Activated CD4-positive, CD25-positive, alpha-beta regulatory T cell (primary cell): ENCODE measurements around the gene ARHGEF10L.

Source experiments
- DNase-seq, 4 experiments: peaks; one replicate each; lab custom pipeline; 2025; lab: John Stamatoyannopoulos, UW

ARHGEF10L gene

DNA sequence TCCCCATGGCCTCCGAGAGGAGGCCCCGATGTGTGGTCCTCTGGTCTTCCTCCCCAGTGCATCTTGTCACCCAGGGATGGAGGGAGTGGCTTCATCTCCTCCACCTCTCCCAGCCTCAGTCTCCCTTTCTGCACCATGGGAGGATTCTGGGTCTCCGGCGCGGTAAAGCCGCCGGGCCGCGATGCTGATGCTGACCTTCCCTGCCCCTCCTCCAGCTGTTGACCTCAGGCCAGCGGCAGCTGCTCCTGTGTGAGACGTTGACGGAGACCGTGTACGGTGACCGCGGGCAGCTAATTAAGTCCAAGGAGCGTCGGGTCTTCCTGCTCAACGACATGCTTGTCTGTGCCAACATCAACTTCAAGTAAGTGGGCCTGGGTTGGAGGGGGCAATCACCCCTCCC is 92.6 kb downstream of the ARHGEF10L start:
- DNase-seq, result no peak

GRCh38 chr1:17632541-17633184 is 93.2 kb downstream of the ARHGEF10L start:
- DNase-seq, result no peak

DNA sequence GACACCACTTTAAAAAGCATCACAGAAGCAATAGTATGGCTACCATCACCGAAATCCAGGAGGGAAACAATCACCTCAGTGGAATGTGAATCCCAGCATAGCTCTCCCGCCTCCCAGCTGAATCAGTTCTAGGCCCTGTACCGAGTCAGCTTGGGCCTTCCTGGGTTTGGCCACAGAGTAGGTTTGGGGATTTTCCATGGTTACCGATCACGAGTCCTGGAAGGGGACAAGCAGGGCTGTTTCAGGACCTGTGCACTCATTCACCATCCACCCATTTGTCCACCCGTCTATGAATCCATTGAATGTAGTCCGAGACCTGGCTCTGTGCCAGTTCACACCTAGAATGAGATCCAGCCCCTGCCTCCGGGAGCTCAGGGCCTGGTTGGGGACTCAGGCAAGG is 94.2 kb downstream of the ARHGEF10L start:
- no peak for DNase-seq

- DNase-seq, result no peak
Observed at GRCh38 chr1:17635276-17635675, 95.8 kb downstream of the ARHGEF10L start.

- no peak for DNase-seq
Observed at GRCh38 chr1:17635811-17636210, 96.3 kb downstream of the ARHGEF10L start.

DNA sequence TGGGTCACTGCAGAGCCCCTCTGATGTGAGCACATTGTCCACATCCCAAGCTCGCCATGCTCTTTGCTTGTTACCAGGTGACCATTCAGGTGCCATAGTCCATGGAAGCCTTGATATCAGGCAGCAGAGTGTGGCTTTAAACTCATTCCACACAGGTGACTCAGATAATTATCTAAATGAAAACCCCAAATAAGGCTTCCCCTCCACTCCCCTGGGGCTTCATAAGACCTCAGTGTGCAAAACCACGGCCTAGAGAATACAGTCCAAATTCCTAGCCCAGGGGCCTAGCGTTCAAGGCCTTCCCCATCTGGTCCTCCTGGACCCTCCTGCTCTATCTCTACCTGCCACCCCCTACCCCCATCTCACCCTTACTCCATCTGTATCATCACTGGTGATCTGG is 97.1 kb downstream of the ARHGEF10L start:
- no peak for DNase-seq

- no peak for DNase-seq
Observed at GRCh38 chr1:17637055-17637454, 97.6 kb downstream of the ARHGEF10L start.

DNA sequence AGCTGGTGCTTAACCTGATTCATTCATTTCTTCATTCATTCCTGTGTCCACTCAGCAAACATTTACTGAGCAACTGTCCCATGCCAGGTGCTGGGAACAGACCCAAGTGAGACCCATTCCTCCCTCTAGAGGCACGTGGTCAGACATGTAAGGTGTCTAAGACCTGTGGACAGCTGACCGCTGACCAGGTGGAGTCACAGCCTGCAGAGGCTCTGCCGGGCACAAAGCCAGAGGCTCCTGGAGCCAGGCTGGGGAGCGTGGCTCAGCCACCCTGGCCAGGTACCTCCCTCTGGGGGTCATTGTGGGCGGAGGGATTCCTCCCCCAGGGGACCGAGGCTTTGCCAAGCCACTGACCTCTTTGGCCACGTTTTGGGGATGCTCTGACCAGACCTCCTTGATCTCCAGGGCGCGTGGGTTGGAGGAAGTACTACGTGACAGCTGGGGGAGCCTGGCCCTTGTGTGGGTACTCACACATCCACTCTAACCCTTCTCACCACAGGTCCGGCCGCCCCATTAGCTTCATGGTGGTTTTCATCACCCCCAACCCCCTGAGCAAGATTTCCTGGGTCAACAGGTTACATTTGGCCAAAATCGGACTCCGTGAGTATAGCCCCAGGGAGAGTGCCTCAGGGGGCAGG is 100.3 kb downstream of the ARHGEF10L start:
- DNase-seq, result no peak

DNA sequence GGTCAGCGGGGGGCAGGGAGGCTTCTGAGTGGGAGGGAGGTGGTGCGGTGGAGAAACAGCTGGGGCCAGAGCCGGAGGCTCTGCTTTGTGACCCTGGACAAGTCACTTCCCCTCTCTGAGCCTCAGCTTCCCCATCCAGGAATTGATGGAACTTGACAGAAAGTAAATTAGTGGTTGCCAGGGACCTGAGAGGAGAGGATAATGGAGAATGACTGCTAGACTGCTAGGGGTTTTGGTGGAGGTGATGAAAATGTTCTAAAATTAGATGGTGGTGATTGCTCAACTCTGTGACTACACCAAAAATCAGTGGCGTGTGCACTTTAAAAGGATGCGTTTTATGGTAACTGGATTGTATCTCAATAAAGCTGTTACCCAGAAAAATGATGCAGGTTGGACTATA is 100.9 kb downstream of the ARHGEF10L start:
- DNase-seq, result no peak

GRCh38 chr1:17640975-17641374 is 101.5 kb downstream of the ARHGEF10L start:
- no peak for DNase-seq

DNA sequence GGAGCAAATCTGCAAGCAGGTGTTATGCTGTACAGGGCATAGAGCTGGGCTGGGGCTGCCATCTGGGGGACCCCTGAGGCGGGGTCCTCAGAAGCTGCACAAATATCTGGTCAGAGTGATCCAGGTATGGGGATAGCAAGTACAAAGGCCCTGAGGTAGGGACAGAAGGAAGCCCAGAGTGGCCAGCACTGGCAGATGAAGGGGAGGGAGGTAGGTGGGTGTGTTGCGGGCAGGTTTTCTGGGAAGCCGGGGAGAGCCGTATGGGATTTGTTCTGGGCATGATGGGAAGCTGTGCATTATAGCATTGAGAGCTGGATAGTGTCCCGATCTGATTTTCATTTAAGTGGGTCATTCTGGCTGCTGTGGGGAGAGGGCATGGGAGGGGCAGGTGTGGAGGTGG is 102.7 kb downstream of the ARHGEF10L start:
- no peak for DNase-seq

DNA sequence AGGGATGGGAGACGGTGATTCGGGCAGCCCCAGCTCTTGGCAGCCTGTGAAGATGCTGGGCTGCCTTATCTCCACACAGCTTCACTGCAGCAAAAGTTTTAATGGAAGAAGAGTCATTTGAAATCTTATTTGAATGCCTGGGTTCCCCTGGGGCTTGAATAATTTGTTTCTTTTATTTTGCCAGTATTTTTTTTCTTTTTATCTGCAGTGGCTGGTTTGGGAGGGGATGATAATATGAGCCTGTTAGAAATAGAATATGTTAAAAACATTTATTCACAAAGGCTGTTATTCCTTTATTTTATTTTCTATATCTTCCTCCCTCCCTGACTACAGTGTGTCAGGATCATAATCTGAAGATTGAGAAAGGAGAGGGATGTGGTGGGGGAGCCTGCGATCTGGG is 103.4 kb downstream of the ARHGEF10L start:
- no peak for DNase-seq

DNA sequence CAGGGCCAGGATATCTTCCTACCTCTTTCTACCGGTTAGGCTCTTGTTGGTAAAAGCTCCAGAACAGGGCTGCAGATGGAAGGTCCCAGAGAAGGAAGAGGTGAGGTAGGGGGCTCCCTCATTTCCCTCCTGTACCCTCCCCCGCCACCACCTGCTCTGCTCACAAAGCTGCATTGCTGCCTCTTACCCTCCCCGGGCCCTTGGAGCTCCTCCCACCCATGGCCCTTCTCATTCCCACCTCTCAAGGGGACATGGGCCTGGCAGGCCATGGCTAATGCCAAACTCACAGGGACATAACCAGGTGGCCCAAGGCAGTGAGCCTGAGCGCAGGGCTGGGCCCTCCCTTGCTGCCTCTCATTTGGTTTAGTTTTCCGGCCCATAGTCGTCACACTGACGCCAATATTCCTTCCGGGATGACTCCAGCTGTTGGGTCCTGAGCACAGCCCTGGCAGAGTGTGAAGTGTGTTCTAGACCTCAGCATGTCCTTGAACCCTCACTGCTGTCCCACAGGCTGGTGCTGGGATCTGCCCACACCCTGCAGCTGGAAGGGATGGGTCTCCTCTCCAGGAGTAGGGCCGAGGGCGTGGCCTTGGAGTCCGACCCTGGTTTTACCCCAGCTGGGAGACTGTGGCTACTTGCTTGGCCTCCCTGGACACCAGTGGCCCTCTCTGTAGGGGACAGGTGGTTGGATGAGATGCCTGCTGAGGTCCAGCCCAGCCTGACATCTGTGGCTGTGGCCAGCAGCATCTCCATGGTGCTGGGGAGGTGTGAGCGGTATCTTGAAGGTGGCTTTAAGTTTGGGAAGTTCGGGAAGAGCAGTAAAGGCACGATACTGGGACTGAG is 104.6 kb downstream of the ARHGEF10L start:
- DNase-seq, result no peak

DNA sequence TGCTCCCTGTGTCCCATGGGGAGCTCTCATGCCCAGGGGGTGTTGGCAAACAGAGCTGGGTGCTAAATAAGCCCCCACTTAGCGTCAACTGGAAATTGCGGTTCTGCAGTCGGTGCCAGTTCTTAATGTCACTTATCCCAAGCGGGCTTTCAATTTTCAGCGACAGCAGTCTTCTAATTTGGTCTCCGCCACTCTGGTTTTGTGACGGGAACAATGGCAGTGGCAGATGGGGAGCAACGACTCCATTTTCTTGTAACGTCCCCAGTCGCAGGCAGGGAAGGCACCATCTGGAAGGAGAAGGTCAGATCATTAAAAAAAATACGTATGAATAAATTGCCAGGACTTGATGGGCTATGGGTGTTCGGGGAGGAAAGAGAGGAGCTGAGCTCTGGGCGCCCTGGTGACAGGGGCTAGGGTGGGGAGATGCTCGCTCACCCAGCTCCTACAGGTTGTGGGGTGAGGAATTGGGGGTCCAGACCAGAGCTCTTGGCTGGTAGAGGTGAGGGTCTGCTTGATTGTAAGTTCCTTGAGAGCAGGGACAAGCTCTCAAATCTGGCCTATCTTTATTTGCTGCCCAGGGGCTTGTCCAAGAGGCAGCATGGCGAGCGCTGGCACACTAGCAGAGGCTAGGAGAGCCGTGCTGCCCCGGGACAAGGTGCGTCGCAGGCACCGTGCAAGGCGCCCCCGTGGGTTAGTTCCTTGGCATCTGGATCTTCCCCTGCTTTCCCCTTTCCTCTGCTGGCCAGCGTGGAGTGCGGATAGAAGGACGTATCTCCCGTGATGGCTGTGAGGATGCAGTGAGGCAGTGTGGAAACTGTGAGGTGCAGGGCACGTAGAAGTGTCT is 105.8 kb downstream of the ARHGEF10L start:
- no peak for DNase-seq

- DNase-seq, result no peak
Observed at GRCh38 chr1:17646444-17647280, 107.2 kb downstream of the ARHGEF10L start.

- DNase-seq, result no peak
Observed at GRCh38 chr1:17648457-17649145, 109.1 kb downstream of the ARHGEF10L start.

GRCh38 chr1:17649371-17650106 is 110.0 kb downstream of the ARHGEF10L start:
- no peak for DNase-seq

GRCh38 chr1:17653276-17653675 is 113.8 kb downstream of the ARHGEF10L start:
- no peak for DNase-seq

- no peak for DNase-seq
Observed at GRCh38 chr1:17653728-17654351, 114.3 kb downstream of the ARHGEF10L start.
